HFFc6 (cell line): ENCODE results near the gene CBX5. TPM values are rescaled to one million over a fixed set of nuclear protein-coding genes. Genes with fewer than 3 reads are reported as not detected.
A peak's percentile ranks its signal among the peaks of the same experiment; 100 is the strongest.

ENCODE experiments used
- DNase-seq: peaks from one replicate; pipeline ENCODE4 v3.0.0-alpha.2; 2018
- H3K27ac Mint-ChIP-seq: 2 replicates; pipeline ENCODE4 v1.8.0; 2020; ENCODE audit warnings: mild to moderate bottlenecking, mixed read lengths
- H3K27me3 Mint-ChIP-seq: 2 replicates; pipeline ENCODE4 v1.8.0; 2021; ENCODE audit warnings: mild to moderate bottlenecking, moderate library complexity, mixed read lengths; ENCODE audit not compliant: insufficient read depth
- H3K36me3 Mint-ChIP-seq: 2 replicates; pipeline ENCODE4 v1.8.0; 2021; ENCODE audit warnings: low read depth, mixed read lengths
- H3K4me1 Mint-ChIP-seq: 2 replicates; pipeline ENCODE4 v1.8.0; 2020; ENCODE audit warnings: low read depth, mixed read lengths
- H3K4me3 Mint-ChIP-seq: 2 replicates; pipeline ENCODE4 v1.8.0; 2020; ENCODE audit warnings: mild to moderate bottlenecking, moderate library complexity, mixed read lengths
- H3K9me3 Mint-ChIP-seq: 2 replicates; pipeline ENCODE4 v1.8.0; 2020; ENCODE audit warnings: mild to moderate bottlenecking, mixed read lengths
- CTCF ChIP-seq: fragments of 200-600 bp; sonication (generic); IDR thresholded peaks from 2 replicates; pipeline ENCODE4 v1.5.0; 2021; ENCODE audit warnings: antibody characterized with exemption, mild to moderate bottlenecking
- total RNA-seq, 6 experiments: library from RNA; stranded (reverse); fragmentation: NEBNext Ultra II Directional; extraction: Animal tissue kit (Norgen Biotek cat#: 25700); gene quantifications; 2 replicates in 1 of 6; 3 replicates in 5 of 6; pipeline ENCODE4 v1.2.3, GENCODE V29; 2021

CBX5 gene
- total RNA-seq, 6 experiments from 2014 or later: 76.8 to 128 (median 117) TPM

- peaks cover 15% of the 10 kb centered on the region for H3K36me3 Mint-ChIP-seq
- no peak for DNase-seq
- no peak overlapping the region for H3K4me3 Mint-ChIP-seq
- H3K27me3 Mint-ChIP-seq: no peaks in the 10 kb centered on the region; the same call in 1 of the 2 replicates
- H3K27ac Mint-ChIP-seq: 0 out of 2 replicates have a peak overlapping the region, but pooled peaks have one; percentile 18
- no peaks in the 10 kb centered on the region for H3K9me3 Mint-ChIP-seq
- H3K4me1 Mint-ChIP-seq: peaks cover 16% of the 10 kb centered on the region
- TF ChIP-seq CTCF: no peak
These were observed 7.7 kb downstream of the CBX5 start for GRCh38 chr12:54272214-54272613.

GRCh38 chr12:54270345-54270744 lies 9.6 kb downstream of the CBX5 start:
- Mint-ChIP-seq H3K36me3 (peaks cover 23% of the 10 kb centered on the region), H3K4me3 (no peak overlapping the region), H3K27ac (peak overlapping the region; percentile 10; the same call in 1 of the 2 replicates), H3K9me3 (no peaks in the 10 kb centered on the region), H3K27me3 (no peaks in the 10 kb centered on the region; the same call in 1 of the 2 replicates), H3K4me1 (peaks cover 15% of the 10 kb centered on the region)
- no peak for TF ChIP-seq CTCF
- no peak for DNase-seq

- Mint-ChIP-seq H3K9me3 (no peaks in the 10 kb centered on the region), H3K4me3 (no peak overlapping the region), H3K4me1 (peaks cover 28% of the 10 kb centered on the region), H3K27ac (no peak overlapping the region), H3K36me3 (peaks cover 18% of the 10 kb centered on the region), H3K27me3 (no peaks in the 10 kb centered on the region; the same call in 1 of the 2 replicates)
- no peak for TF ChIP-seq CTCF
- no peak for DNase-seq
These were observed 13.1 kb downstream of the CBX5 start for GRCh38 chr12:54266852-54267251.

- Mint-ChIP-seq H3K4me1 (peaks cover 39% of the 10 kb centered on the region), H3K36me3 (peaks cover 18% of the 10 kb centered on the region), H3K4me3 (no peak overlapping the region), H3K9me3 (no peaks in the 10 kb centered on the region), H3K27ac (no peak overlapping the region), H3K27me3 (no peaks in the 10 kb centered on the region; the same call in 1 of the 2 replicates)
- TF ChIP-seq CTCF: no peak
- no peak for DNase-seq
These were observed 14.5 kb downstream of the CBX5 start for GRCh38 chr12:54265364-54265812.

- Mint-ChIP-seq H3K27ac (peak overlapping the region; percentile 86), H3K9me3 (no peaks in the 10 kb centered on the region), H3K27me3 (no peaks in the 10 kb centered on the region), H3K36me3 (peaks cover 13% of the 10 kb centered on the region), H3K4me3 (peak overlapping the region; percentile 56), H3K4me1 (peaks cover 61% of the 10 kb centered on the region)
- no peak for TF ChIP-seq CTCF
- peak; percentile 71 for DNase-seq
These were observed 17.5 kb downstream of the CBX5 start for GRCh38 chr12:54262403-54262925.
